Parathyroid adenoma (tissue), 2 donors: ENCODE results near the gene ADAD2.

Experiments
- H2AFZ ChIP-seq: fragments of 300-600 bp; sonication (generic); one replicate; pipeline ENCODE4 v1.7.0; 2017; ENCODE audit warnings: antibody characterized with exemption, mild to moderate bottlenecking
- H3K27ac ChIP-seq: fragments of 300-600 bp; sonication (generic); one replicate; pipeline ENCODE4 v1.7.0; 2017
- H3K27me3 ChIP-seq: fragments of 300-600 bp; sonication (generic); one replicate; pipeline ENCODE4 v1.7.0; 2017; ENCODE audit warnings: low read length; ENCODE audit not compliant: control insufficient read depth, insufficient read depth
- H3K36me3 ChIP-seq: fragments of 300-600 bp; sonication (generic); one replicate; pipeline ENCODE4 v1.7.0; 2017; ENCODE audit warnings: low read length; ENCODE audit not compliant: control insufficient read depth, insufficient read depth
- H3K4me1 ChIP-seq: fragments of 300-600 bp; sonication (generic); one replicate; pipeline ENCODE4 v1.7.0; 2017; ENCODE audit warnings: control low read depth
- H3K4me2 ChIP-seq: fragments of 300-600 bp; sonication (generic); one replicate; pipeline ENCODE4 v1.7.0; 2017; ENCODE audit warnings: low read length
- H3K4me3 ChIP-seq: fragments of 300-600 bp; sonication (generic); one replicate; pipeline ENCODE4 v1.7.0; 2017; ENCODE audit warnings: low read depth, low read length
- H3K79me2 ChIP-seq: fragments of 300-600 bp; sonication (generic); one replicate; pipeline ENCODE4 v1.7.0; 2017; ENCODE audit warnings: control low read depth
- H3K9ac ChIP-seq: fragments of 300-600 bp; sonication (generic); one replicate; pipeline ENCODE4 v1.7.0; 2017; ENCODE audit warnings: mild to moderate bottlenecking
- H3K9me3 ChIP-seq: fragments of 300-600 bp; sonication (generic); one replicate; pipeline ENCODE4 v1.7.0; 2017; ENCODE audit warnings: low read length; ENCODE audit not compliant: control insufficient read depth
- TF ChIP-seq, protein P1 (sequence below): fragments of 300-600 bp; sonication (generic); IDR thresholded peaks from one replicate; pipeline ENCODE4 v1.7.0; 2017; ENCODE audit warnings: antibody characterized with exemption, mild to moderate bottlenecking
- donor health status: primary hyperparathyroidism.

The ADAD2 gene

GRCh38 chr16:84205976-84206691, 15.2 kb downstream of the ADAD2 start:
- Histone ChIP-seq H3K79me2 (no peaks in the 10 kb centered on the region), H3K27ac (no peak overlapping the region)

GRCh38 chr16:84207251-84207650, 16.3 kb downstream of the ADAD2 start:
- TF ChIP-seq, protein P1, sequence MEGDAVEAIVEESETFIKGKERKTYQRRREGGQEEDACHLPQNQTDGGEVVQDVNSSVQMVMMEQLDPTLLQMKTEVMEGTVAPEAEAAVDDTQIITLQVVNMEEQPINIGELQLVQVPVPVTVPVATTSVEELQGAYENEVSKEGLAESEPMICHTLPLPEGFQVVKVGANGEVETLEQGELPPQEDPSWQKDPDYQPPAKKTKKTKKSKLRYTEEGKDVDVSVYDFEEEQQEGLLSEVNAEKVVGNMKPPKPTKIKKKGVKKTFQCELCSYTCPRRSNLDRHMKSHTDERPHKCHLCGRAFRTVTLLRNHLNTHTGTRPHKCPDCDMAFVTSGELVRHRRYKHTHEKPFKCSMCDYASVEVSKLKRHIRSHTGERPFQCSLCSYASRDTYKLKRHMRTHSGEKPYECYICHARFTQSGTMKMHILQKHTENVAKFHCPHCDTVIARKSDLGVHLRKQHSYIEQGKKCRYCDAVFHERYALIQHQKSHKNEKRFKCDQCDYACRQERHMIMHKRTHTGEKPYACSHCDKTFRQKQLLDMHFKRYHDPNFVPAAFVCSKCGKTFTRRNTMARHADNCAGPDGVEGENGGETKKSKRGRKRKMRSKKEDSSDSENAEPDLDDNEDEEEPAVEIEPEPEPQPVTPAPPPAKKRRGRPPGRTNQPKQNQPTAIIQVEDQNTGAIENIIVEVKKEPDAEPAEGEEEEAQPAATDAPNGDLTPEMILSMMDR: no peak
- Histone ChIP-seq H3K36me3 (no peaks in the 10 kb centered on the region), H3K4me3 (no peak overlapping the region), H3K9ac (no peak overlapping the region), H3K4me2 (no peak overlapping the region), H3K27me3 (no peaks in the 10 kb centered on the region), H3K27ac (no peak overlapping the region), H2AFZ (no peak overlapping the region), H3K79me2 (no peaks in the 10 kb centered on the region), H3K4me1 (no peaks in the 10 kb centered on the region), H3K9me3 (no peaks in the 10 kb centered on the region)

More at GRCh38 chr16:84205976-84206691, 15.2 kb downstream of the ADAD2 start:
- Histone ChIP-seq H3K27me3 (no peaks in the 10 kb centered on the region), H3K9ac (no peak overlapping the region), H3K9me3 (no peaks in the 10 kb centered on the region), H3K4me2 (no peak overlapping the region), H3K36me3 (no peaks in the 10 kb centered on the region), H2AFZ (no peak overlapping the region), H3K4me3 (no peak overlapping the region), H3K4me1 (no peaks in the 10 kb centered on the region)
- TF ChIP-seq, protein P1: no peak

GRCh38 chr16:84207879-84208278, 16.9 kb downstream of the ADAD2 start:
- Histone ChIP-seq H3K4me1 (no peaks in the 10 kb centered on the region), H3K9ac (no peak overlapping the region), H3K36me3 (no peaks in the 10 kb centered on the region), H3K27me3 (no peaks in the 10 kb centered on the region), H3K4me3 (no peak overlapping the region), H3K27ac (no peak overlapping the region), H3K79me2 (no peaks in the 10 kb centered on the region), H3K9me3 (no peaks in the 10 kb centered on the region), H3K4me2 (no peak overlapping the region), H2AFZ (no peak overlapping the region)
- TF ChIP-seq, protein P1: no peak

GRCh38 chr16:84209989-84210388, 19.0 kb downstream of the ADAD2 start:
- H3K79me2 ChIP-seq: no peaks in the 10 kb centered on the region
- H3K4me3 ChIP-seq: no peak overlapping the region
- H2AFZ ChIP-seq: no peak overlapping the region
- H3K27ac ChIP-seq: no peak overlapping the region
- no peak overlapping the region for H3K9ac ChIP-seq
- H3K36me3 ChIP-seq: no peaks in the 10 kb centered on the region
- no peak overlapping the region for H3K4me2 ChIP-seq
- no peaks in the 10 kb centered on the region for H3K4me1 ChIP-seq
- TF ChIP-seq, protein P1: no peak
- H3K27me3 ChIP-seq: no peaks in the 10 kb centered on the region
- H3K9me3 ChIP-seq: no peaks in the 10 kb centered on the region

DNA sequence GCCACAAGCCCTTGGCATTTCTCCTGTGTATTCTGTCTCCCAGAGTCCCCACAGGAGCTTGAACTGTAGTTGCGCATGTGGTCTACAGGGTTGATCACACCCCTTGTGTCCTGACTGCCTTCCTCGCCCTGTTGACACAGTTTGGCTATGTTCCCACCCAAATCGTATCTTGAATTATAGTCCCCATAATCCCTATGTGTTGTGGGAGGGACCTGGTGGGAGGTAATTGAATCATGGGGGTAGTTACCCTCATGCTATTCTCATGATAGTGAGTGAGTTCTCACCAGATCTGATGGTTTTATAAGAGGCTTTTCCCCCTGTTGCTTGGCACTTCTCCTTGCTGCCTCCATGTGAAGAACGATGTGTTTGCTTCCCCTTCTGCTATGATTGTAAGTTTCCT, 21.2 kb downstream of the ADAD2 start:
- no peak overlapping the region for H3K4me3 ChIP-seq
- no peak overlapping the region for H3K27ac ChIP-seq
- H3K9me3 ChIP-seq: no peaks in the 10 kb centered on the region
- TF ChIP-seq, protein P1: no peak
- H3K9ac ChIP-seq: no peak overlapping the region
- H3K79me2 ChIP-seq: no peaks in the 10 kb centered on the region
- no peaks in the 10 kb centered on the region for H3K36me3 ChIP-seq
- no peak overlapping the region for H2AFZ ChIP-seq
- no peaks in the 10 kb centered on the region for H3K4me1 ChIP-seq
- no peaks in the 10 kb centered on the region for H3K27me3 ChIP-seq
- no peak overlapping the region for H3K4me2 ChIP-seq
